ENCODE results near the gene UBASH3A.

DNA sequence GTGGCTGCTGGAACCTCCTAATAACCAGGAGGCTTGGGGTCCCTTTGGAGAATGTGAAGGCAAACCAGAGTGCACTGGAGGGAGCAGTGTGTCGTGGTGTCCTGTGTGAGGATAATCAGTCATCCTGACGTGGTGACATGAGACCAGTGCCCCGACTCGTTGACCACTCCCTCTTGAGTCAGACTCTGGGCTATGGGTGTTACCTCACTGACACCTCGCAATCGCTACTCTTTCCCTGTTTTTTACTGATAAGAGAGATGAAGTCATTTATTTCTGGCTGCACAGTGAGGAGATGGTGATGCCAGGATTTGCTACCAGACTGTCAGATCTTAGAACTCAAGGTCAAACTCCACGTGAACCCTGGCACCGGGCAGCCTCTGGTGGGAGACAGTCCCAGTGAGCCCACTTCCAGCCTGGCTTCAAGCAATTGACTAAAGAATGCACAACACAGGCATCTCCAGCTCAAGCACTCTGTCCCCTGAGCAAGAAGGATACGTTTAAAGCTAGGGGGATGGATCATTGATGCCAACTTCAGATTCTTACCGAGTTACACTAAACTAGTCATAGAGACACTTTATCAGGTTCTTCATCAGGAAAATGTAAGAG, 30.3 kb downstream of the UBASH3A start:
- TF ChIP-seq CTCF (IDR thresholded peaks at IDR 0.05 in 4 of 5, conservative IDR thresholded peaks at IDR 0.05 in 1 of 5): no peak
- no peak for TF ChIP-seq POLR2A (IDR thresholded peaks at IDR 0.05)

All from gastrocnemius medialis (tissue), 4 donors.